Esophagus muscularis mucosa (tissue), 3 donors: ENCODE results near the gene SYNPO2.

Experiments used
- POLR2A ChIP-seq: fragments of 450-650 bp; IDR thresholded peaks from one replicate; pipeline ENCODE4 v1.6.1; 2017; ENCODE audit warnings: antibody characterized with exemption, moderate library complexity, mild to moderate bottlenecking, low read depth
- TF ChIP-seq, protein P1 (sequence below), 3 experiments: fragments of 200-600 bp in 2 of 3; fragments of 450-650 bp in 1 of 3; sonication (generic) in 2 of 3; IDR thresholded peaks; one replicate each; pipeline ENCODE4 v1.5.1; 2017 to 2019; ENCODE audit warnings: antibody characterized with exemption in 3 of 3, mild to moderate bottlenecking in 2 of 3, moderate library complexity in 1 of 3

DNA sequence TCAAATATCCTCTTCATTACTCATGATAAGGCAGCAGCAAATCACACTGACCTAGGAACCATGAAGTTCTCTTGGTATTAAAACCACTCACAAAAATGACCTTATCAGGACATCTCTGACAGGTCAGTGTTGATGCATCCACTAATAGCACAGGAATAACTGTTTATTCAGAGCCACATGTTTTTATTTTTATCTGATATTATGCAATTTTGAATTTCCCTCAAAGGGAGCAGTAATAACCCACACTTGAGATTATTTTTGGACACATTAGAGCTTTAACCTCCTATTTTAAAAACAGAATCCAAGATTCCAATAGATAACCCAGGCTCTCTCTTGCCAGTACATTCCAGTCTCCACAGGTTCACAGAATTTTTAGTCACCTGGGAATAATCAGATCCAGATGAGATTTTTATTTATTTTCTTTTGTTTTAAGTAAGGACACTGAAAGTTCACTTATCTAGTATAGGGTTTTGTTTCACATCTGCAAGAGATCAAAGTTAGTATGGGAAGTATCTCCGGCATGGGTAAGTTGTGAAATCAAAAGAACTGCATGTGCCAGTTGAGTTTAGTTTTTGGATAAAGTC is 210.7 kb downstream of the SYNPO2 start:
- TF ChIP-seq, protein P1, sequence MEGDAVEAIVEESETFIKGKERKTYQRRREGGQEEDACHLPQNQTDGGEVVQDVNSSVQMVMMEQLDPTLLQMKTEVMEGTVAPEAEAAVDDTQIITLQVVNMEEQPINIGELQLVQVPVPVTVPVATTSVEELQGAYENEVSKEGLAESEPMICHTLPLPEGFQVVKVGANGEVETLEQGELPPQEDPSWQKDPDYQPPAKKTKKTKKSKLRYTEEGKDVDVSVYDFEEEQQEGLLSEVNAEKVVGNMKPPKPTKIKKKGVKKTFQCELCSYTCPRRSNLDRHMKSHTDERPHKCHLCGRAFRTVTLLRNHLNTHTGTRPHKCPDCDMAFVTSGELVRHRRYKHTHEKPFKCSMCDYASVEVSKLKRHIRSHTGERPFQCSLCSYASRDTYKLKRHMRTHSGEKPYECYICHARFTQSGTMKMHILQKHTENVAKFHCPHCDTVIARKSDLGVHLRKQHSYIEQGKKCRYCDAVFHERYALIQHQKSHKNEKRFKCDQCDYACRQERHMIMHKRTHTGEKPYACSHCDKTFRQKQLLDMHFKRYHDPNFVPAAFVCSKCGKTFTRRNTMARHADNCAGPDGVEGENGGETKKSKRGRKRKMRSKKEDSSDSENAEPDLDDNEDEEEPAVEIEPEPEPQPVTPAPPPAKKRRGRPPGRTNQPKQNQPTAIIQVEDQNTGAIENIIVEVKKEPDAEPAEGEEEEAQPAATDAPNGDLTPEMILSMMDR (IDR thresholded peaks at IDR 0.05) = no peak
- no peak for TF ChIP-seq POLR2A
